CD4-positive, alpha-beta T cell treated with Interleukin-4 for 1 hour (primary cell): Measurements from ENCODE around the gene ARFGAP1.
A peak's percentile ranks its signal among the peaks of the same experiment; 100 is the strongest.

Experiments
- DNase-seq, 2 donors: peaks; one replicate each; pipeline ENCODE4 v3.0.0-alpha.2; 2020 to 2022

The ARFGAP1 gene

DNA sequence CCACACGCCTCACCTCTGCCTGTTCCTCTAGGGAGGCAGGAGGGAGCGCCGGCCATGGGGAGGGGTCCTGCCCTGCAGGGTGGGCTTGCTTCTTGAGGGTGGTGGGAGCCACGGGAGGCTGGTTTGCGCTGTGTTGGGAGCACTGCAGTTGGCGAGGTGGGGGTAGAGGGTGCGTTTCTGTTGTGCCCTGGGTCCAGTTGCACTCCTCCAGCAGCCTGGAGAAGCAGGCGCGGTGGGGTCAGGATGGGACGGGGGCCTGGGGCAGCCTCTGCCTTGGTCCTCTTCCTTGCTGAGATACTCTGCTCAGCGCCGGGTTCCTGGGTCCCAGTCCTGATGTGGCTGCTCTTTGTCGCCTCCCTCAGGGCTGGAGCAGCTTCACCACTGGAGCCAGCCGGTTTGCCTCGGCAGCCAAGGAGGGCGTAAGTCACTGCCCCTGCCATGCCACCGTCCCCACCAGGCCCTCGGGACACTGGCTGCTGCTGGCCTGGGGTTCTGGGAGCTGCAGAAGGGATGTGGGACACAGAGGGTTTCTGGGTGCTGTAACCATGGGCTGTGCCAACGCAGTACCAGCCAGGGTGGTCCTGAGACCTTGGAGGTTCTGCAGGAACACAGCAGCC lies 8.4 kb downstream of the ARFGAP1 start:
- no peak for DNase-seq

- DNase-seq: no peak
Measured at GRCh38 chr20:63281742-63282665, 9.4 kb downstream of the ARFGAP1 start.

DNA sequence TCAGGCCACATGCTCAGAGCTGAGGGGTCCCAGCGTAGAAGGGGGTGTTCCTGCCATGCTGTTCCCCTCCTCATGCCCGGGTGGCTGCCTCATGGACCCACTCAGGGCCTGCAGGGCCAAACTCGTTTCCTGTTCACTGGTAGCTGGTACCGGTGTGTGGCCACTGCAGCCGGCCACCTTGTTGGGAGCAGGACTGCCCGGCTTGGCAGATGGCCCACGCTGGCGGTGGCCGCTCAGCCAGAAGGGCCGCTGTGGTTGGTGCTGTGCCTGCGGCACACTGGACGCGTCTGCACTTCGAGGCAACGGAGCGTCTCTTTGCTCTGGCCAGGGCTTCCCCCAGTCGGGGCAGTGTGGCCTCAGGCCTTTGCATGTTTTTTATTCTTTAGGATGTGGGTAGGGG lies 10.3 kb downstream of the ARFGAP1 start:
- no peak for DNase-seq

- DNase-seq: no peak
Measured at GRCh38 chr20:63283397-63284082, 10.9 kb downstream of the ARFGAP1 start.

- peak in 1 of 2 donors; percentile 27 for DNase-seq
Measured at GRCh38 chr20:63284083-63284440, 11.4 kb downstream of the ARFGAP1 start.

GRCh38 chr20:63284544-63284949 lies 11.9 kb downstream of the ARFGAP1 start:
- DNase-seq: no peak

DNA sequence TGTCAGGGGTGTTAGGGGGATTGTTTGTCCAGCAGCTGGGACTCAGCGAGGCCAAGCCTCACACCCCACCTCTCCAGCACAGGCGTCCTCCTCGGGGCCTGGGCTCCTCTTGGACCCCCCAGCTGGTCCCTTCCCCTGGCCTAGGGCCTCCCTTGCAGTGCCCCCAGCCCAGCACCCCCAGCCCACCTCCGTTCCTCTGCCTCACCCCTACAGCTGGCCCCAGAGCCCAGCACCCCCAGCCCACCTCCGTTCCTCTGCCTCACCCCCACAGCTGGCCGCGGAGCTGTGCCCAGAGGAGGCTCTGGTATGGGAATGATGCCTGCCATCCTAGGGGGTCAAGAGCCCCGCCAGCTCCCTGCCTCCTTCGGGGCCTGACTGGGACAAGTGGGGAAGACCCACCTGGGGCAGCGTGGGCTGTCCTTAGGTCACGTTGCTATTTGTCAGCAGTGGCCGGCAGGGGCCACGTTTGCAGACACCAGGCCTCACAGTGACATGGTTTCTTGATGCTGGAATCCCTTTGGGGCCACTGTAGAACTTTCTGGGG lies 12.4 kb downstream of the ARFGAP1 start:
- DNase-seq: no peak

DNA sequence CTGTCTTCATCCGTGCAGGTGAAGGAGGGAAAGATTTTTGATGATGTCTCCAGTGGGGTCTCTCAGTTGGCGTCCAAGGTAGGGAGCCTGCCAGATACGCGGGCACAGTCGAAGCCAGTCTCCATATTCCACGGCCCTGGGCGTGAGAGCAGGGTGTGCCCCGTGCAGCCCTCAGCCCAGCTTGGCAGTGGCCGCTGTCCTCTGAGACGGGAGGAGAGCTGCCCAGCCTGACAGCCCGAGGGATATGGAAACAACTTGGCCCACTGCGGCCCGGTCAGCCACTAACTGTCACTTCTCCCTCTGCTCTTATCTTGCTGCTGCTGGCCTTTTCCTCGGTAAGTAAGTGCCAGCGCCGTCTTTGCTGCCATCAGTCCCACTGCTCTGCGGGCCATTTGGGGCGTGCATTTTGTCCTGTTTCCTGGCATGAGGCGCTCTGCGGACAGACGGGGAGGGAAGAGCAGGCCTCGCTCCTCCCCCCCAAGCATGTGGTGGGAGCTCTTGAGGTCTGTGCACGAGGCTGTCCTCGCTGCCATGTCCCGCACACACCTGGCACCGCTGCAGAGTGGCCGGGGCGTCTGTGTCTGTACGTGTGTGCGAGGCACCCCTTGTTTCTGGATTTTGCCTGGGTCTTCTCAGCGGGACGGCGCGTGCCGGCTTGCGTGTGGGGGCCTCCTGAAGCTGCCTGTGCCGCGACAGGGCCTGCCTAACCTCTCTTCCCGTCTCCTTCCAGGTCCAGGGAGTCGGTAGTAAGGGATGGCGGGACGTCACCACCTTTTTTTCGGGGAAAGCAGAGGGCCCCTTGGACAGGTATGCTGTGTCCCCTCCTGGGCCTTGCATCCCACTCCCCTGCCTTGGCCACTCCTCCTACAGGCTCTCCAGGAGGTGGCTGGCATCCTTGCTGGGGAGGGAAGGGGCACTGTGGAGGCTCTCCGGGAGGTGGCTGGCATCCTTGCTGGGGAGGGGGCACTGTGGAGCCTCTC lies 13.3 kb downstream of the ARFGAP1 start:
- no peak for DNase-seq

DNA sequence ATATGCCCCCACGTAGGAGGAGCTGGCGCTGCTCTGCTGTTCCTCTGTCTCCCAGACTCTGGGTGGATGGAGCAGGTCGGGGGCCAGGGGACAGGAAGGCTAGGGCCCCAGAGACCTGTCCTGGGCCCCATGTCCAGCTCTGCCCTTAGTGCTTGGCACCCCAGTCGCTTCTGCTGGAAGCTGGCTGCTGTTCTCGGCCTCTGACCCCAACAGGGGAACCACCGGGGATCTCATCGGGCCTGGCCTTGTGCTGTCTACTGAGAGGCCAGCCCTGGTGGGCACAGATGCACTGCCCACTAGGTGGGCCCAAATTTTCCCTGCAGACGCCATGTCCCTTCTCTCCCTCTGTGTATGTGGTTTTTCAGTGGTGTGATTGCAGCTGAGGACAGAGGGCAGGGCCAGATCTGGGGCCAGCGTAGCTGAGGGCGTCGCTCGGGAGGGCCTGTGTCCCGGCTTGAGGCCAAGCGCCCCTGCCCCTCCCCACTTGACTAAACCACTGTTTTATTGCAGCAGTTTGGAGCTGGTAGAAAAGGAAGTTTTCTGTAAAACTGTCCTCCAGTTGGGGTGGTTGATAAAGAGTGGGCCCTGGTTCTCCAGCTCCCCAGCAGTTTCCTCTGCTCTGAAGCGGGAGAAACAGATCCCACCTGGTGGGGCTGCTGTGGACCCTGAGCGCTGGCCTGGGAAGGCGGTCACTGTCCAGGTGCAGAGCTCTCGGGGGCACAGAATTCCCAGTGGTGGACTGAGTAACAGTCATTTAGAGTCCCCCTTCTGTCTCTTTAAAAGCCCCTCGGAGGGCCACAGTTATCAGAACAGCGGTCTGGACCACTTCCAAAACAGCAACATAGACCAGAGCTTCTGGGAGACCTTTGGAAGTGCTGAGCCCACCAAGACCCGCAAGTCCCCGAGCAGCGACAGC lies 14.4 kb downstream of the ARFGAP1 start:
- no peak for DNase-seq

DNA sequence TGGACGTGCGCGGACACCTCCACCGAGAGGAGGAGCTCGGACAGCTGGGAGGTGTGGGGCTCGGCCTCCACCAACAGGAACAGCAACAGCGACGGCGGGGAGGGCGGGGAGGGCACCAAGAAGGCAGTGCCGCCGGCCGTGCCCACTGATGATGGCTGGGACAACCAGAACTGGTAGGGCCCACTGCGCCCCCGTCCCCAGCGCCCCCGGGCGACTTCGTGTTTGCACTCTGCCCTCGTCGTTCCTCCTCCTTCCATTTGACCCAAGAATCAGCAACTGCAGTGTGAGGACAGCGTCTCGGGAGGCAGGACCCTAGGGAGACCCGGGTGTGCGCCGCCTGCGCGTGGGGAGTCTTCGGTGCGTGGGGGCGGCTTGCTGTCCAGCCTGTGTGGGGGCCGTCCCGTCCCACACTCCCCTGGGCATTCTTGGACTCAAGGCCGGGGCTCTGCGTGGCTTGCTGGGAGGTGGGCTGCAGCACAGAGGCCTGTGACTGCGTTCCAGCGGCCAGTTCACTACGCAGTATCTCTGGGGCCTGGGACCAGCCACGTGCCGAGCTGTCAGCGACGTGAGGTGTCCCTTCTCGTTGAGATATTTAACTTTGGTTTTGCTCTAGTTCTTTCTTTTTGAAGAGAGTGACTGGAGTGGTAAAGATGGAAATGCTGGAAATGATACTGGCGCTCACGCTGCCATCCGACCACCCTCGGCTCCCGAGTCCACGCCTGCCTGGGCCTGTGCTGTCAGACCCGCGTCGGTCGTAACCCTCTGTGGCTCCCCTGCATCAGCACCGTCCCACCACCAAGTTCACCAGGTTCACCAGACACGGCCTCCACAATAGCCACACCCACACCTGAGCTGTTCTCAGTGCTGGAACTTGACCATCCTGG lies 15.3 kb downstream of the ARFGAP1 start:
- no peak for DNase-seq

- DNase-seq: no peak
Measured at GRCh38 chr20:63288581-63289251, 16.1 kb downstream of the ARFGAP1 start.

DNA sequence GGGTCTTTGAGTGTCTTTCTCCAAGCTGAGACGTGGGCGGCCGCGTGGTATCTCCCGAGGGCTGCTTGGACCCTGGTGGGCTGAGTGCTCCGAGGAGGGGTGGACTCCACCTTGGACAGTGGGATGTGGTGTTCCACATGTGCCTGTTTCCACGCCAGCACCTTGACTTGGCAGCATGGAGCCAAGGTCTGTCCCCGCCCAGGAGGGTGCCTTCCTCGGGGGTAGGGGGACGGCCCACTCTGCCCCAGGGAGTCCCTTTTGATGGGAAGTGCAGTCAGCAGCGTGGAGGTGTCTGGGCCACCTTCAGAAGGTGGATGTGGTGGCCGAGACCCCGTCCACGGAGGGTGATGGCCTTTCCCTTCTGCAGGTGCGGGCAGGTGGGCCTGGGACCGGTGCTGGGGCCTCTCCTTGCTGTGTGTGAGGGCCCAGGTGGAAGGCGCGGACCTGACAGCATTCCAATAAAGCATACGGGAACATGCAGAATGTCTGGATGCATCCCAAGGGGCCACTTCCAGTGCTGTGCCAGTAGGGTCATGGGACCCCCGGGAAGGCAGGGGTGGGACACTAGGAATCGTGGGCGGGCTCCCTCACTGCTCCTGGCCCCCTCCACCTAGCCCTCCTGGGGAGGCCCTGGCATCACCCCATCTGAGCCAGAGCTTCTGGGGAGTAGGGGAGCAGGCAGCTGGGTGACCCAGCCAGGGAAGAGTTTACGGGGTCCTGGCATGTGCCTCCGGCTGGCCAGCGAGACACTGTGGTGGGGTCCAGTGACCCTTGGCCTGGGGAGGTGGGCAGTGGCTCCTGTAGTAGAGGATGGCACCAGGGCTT lies 16.9 kb downstream of the ARFGAP1 start:
- no peak for DNase-seq

- DNase-seq: no peak
Measured at GRCh38 chr20:63290136-63290676, 17.6 kb downstream of the ARFGAP1 start.

DNA sequence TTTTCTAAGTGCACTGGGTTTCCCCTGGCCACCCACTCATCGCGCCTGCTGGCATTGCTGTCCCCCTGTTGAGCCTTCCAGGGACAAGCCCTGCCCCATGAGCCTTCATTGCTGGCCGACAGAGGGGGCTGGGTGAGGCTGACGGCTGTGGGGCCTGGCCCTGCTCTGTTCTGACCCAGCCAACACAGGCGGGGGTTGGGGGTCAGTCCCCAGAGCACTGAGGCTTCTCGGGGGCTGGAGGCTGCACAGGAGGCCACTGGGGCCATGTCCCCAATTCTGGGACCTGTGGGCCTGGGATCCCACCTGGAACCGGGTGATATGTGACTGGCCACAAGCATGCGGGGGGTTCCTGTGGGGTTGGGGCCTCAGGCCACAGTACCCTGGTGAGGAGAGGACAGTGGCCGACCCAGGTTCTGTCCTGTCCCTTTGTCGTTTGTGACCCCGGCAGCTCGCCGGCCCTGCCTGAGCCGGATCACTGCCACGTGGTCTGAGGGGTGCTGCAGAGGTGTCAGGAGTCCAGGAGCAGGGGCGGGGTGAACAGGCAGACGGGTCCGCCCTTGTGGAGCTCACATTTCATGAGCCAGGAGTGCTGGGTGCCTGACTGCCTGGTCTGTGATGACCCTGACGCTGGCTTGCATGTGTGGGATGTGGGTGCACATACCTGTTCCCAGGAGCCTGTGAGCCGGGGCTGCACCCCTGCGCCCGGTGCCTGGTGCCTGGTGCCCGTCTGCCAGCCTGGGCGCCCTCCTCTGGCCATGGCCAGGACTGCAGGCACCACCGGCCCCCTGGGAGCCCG lies 18.3 kb downstream of the ARFGAP1 start:
- DNase-seq: peak; percentile 38 to 52

DNA sequence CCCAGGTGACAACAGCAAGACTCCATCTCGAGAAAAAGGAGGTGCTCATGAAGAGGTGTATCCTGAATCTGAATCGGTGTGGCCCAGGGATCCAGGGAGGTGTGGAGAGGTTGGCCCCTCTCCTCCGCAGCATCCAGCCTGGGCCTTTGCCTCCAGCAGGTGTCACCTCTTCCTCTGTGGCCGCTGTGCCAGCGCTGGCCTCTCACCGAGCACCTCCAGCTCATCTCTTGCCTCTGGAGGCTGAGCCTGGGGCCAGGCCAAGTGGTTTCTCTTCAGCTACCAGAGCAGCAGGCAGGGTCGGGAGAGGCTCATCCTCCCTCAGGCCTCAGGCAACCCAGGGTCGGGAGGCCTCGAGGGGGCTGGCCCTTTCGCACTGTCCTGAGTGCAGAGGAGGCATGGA lies 19.2 kb downstream of the ARFGAP1 start:
- DNase-seq: no peak

DNA sequence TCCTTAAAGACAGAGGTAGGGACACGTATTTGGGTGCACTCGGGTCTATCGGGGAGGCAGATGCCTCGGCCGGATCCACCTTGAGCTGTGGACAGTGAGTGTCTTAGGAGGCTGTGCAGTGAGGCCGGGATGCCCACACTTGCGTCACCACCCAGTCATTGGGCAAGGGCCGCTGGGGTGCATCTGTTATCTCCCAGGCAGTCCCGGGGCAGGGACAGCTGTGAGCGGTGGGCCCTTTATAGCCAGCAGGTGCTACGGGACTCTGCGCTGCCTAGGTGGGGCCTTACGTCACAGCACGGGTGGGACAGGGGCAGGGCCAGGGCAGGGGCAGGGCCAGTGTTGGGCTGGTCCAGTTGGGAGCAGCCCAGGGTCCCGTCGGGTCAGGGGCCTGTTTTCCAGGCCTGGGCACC lies 19.7 kb downstream of the ARFGAP1 start:
- DNase-seq: no peak

DNA sequence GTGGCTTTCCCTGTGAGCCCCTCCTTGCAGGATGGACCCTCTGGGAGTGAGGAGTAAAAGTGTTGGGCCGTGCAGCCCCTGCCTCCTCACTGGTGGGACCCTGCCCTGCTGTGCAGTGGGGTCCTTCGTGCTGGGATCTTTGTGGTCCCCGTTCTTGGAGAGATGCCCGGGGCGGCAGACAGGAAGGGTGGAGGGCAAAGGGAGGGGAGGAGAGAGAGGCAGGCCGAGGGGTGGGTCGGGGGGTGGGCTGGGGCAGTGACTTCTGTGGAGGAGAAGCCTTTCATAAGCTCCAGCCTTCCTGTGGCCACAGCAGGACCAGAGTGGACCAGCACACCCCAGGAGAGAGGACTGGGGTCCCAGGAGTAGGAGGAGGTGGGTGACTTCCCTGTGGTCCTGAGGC lies 20.3 kb downstream of the ARFGAP1 start, which contains the start of gene COL20A1:
Gene COL20A1, plus strand, starts transcription at position 283 of the 400 bp plus-strand sequence. CDS start 1,922 bp downstream, outside the sequence.
- no peak for DNase-seq
